Thyroid gland (tissue), 4 donors: ENCODE data around the gene NVL.

ENCODE experiments used
- CTCF ChIP-seq, 6 experiments: fragments of 200-600 bp in 3 of 6; fragments of 450-650 bp in 3 of 6; sonication (generic) in 3 of 6; IDR thresholded peaks; one replicate each; pipeline ENCODE4 v1.5.1; 2016 to 2019; ENCODE audit warnings: antibody characterized with exemption in 6 of 6, mild to moderate bottlenecking in 2 of 6, inconsistent platforms in 1 of 6, moderate library complexity in 1 of 6
- POLR2A ChIP-seq, 2 donors: fragments of 450-650 bp; IDR thresholded peaks; one replicate each; pipeline ENCODE4 v1.6.1; 2017; ENCODE audit warnings: antibody characterized with exemption in 2 of 2, mild to moderate bottlenecking in 2 of 2, moderate library complexity in 1 of 2

- TF ChIP-seq CTCF (IDR thresholded peaks at IDR 0.05) (no peak), POLR2A (IDR thresholded peaks at IDR 0.05) (no peak)
These were observed 77.5 kb downstream of the NVL start for GRCh38 chr1:224252479-224252878.
